Calu3 (cell line): Measurements from ENCODE around the gene WSCD2. TPM values are rescaled to one million over a fixed set of nuclear protein-coding genes. Genes with fewer than 3 reads are reported as not detected.

Experiments used
- BruUV-seq: library from RNA; stranded (reverse); fragments of 400-500 nt; replicated peaks from 2 replicates; lab custom pipeline; 2021; lab: Mats Ljungman, UMichigan
- CTCF ChIA-PET: fragments of 300-600 bp; sonication (Branson Sonifier 250); formaldehyde crosslinking; loops from one replicate; lab custom pipeline; 2022; ENCODE audit warnings: antibody characterized with exemption; lab: Charles Lee
- DNase-seq: peaks from one replicate; pipeline ENCODE4 v3.0.0; 2022
- H3K27ac Mint-ChIP-seq: one replicate; pipeline ENCODE4 v1.8.0; 2022; ENCODE audit warnings: mixed read lengths; ENCODE audit not compliant: unreplicated experiment
- H3K27me3 Mint-ChIP-seq: one replicate; pipeline ENCODE4 v1.8.0; 2022; ENCODE audit warnings: mixed read lengths; ENCODE audit not compliant: unreplicated experiment
- H3K36me3 Mint-ChIP-seq: one replicate; pipeline ENCODE4 v1.8.0; 2022; ENCODE audit warnings: mild to moderate bottlenecking, moderate library complexity, mixed read lengths; ENCODE audit not compliant: insufficient read depth, unreplicated experiment
- H3K4me1 Mint-ChIP-seq: one replicate; pipeline ENCODE4 v1.8.0; 2022; ENCODE audit warnings: mild to moderate bottlenecking, low read depth, mixed read lengths; ENCODE audit not compliant: unreplicated experiment
- H3K4me3 Mint-ChIP-seq: one replicate; pipeline ENCODE4 v1.8.0; 2022; ENCODE audit warnings: mild to moderate bottlenecking, low read depth, moderate library complexity, mixed read lengths; ENCODE audit not compliant: unreplicated experiment
- H3K9me3 Mint-ChIP-seq: one replicate; pipeline ENCODE4 v1.8.0; 2022; ENCODE audit warnings: low read depth, mixed read lengths; ENCODE audit not compliant: unreplicated experiment
- CTCF ChIP-seq: fragments of 200-600 bp; IDR thresholded peaks from one replicate; pipeline ENCODE4 v1.8.0; 2022; ENCODE audit warnings: antibody characterized with exemption; ENCODE audit not compliant: unreplicated experiment
- intact Hi-C: fragments of 100-400 bp; cut with micrococcal nuclease; formaldehyde crosslinking; loops from one replicate; pipeline ENCODE4 v1.10.0; 2022; ENCODE audit not compliant: unreplicated experiment
- total RNA-seq: library from RNA; stranded (reverse); gene quantifications from 2 replicates; pipeline ENCODE4 v1.2.3, GENCODE V29; 2022

Gene WSCD2
- total RNA-seq, 1 experiment from 2014 or later, result not detected

- H3K27me3 Mint-ChIP-seq, result peaks cover 28% of the 10 kb centered on the region
- BruUV-seq, result no TSS peak
- DNase-seq, result no peak
- H3K36me3 Mint-ChIP-seq, result no peaks in the 10 kb centered on the region
- intact Hi-C loops, result no loop called here
- no peak overlapping the region for H3K4me3 Mint-ChIP-seq
- no peaks in the 10 kb centered on the region for H3K9me3 Mint-ChIP-seq
- CTCF ChIA-PET, result no interaction called here
- H3K27ac Mint-ChIP-seq, result no peak overlapping the region
- H3K4me1 Mint-ChIP-seq, result no peaks in the 10 kb centered on the region
- no peak for TF ChIP-seq CTCF
Measured at GRCh38 chr12:108107293-108107692, 21.8 kb upstream of the WSCD2 start.

DNA sequence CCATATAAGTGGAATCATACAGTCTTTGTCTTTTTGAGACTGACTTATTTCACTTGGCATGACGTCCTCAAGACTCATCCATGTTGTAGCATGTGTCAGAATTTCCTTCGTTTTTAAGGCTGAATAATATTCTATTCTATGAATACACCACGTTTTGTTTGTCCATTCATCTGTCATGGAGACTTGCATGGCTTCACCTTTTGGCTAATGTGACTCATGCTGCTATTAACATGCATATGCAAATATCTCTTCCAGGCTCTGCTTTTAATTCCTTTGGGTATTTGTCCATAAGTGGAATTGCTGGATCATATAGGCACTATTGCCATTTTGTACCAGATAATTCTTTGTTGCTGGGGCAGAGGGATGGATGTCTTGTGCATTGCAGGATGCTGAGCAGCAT, 19.6 kb upstream of the WSCD2 start:
- no peak overlapping the region for H3K4me3 Mint-ChIP-seq
- H3K27ac Mint-ChIP-seq, result no peak overlapping the region
- peaks cover 28% of the 10 kb centered on the region for H3K27me3 Mint-ChIP-seq
- BruUV-seq, result no TSS peak
- no peak for DNase-seq
- CTCF ChIA-PET, result interaction anchor here (1.1 kb wide), 1 partner anchor 11 kb away, joined by 3 read pairs; no protein-coding TSS in a partner anchor
- no peaks in the 10 kb centered on the region for H3K36me3 Mint-ChIP-seq
- intact Hi-C loops, result no loop called here
- H3K4me1 Mint-ChIP-seq, result no peaks in the 10 kb centered on the region
- no peak for TF ChIP-seq CTCF
- no peaks in the 10 kb centered on the region for H3K9me3 Mint-ChIP-seq

DNA sequence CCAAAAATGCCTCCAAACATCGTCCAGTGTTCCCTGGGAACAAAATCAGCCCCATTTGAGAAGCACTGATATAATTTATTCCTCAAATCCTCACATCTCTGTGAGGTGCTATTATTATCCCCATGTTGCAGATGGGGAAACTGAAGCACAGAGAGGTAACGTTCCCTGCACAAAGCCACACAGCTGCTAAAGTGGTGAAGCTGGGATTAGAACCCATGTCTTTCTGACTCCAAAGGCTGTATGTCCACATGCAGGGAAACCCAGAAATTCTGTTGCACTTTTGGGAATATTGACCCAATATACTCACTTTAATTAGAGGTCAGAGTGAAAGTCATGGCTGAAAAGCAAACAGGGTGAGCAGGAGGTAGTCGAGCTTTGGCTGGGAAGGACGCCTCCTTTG, 19.1 kb upstream of the WSCD2 start:
- no peaks in the 10 kb centered on the region for H3K9me3 Mint-ChIP-seq
- DNase-seq, result no peak
- no peak for TF ChIP-seq CTCF
- H3K27me3 Mint-ChIP-seq, result peaks cover 33% of the 10 kb centered on the region
- no peaks in the 10 kb centered on the region for H3K4me1 Mint-ChIP-seq
- no TSS peak for BruUV-seq
- no peak overlapping the region for H3K4me3 Mint-ChIP-seq
- H3K27ac Mint-ChIP-seq, result no peak overlapping the region
- intact Hi-C loops, result no loop called here
- H3K36me3 Mint-ChIP-seq, result no peaks in the 10 kb centered on the region
- CTCF ChIA-PET, result no interaction called here

DNA sequence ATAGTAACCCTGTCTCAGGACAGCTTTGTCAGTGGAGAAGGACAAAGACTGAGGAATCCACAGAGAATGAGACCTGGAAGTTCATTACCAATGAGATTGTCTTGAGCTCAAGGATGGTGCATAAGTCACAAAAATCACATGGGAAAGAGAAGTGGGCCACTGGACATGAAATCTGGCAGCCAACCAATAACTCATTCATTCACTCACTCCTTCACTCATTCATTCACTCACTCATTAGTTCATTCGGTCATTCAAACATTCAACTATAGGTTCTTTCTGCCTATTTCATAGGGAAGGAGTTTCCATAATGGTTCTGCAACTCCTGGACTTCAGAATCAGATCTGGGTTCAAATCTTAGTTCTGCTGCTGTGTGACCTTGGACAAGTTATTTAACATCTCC, 18.2 kb upstream of the WSCD2 start:
- BruUV-seq, result no TSS peak
- H3K36me3 Mint-ChIP-seq, result no peaks in the 10 kb centered on the region
- CTCF ChIA-PET, result no interaction called here

More for the DNA sequence above, 18.2 kb upstream of the WSCD2 start:
- no peak for TF ChIP-seq CTCF
- intact Hi-C loops, result no loop called here
- no peaks in the 10 kb centered on the region for H3K4me1 Mint-ChIP-seq
- H3K27me3 Mint-ChIP-seq, result peaks cover 42% of the 10 kb centered on the region
- H3K27ac Mint-ChIP-seq, result no peak overlapping the region
- no peak for DNase-seq
- H3K9me3 Mint-ChIP-seq, result no peaks in the 10 kb centered on the region
- H3K4me3 Mint-ChIP-seq, result no peak overlapping the region
